22Rv1 (cell line): ENCODE results near the gene SHANK2.

ENCODE experiments used
- ZFX ChIP-seq: fragments of 450-650 bp; IDR thresholded peaks from 2 replicates; pipeline ENCODE4 v1.6.1; 2017; ENCODE audit warnings: antibody characterized with exemption, borderline replicate concordance
- TF ChIP-seq, protein P1 (sequence below): fragments of 450-650 bp; IDR thresholded peaks from 2 replicates; pipeline ENCODE4 v1.5.1; 2017; ENCODE audit warnings: mild to moderate bottlenecking

DNA sequence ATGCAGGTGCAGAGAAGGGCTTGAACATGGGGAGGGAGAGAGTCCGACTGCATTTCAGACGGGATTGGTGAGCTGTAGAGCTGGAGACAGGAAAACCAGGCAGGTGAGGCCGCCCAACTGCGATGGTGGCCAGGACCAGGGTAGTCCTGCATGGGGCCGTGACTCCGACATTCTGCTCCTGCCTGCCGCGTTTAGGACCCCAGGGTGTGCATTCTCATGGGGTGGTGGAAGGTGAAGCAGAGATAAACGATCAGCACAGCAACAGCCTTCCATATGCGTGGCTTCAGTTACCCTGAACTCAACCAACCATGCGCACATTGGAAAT is 29.3 kb downstream of the SHANK2 start:
- TF ChIP-seq, protein P1, sequence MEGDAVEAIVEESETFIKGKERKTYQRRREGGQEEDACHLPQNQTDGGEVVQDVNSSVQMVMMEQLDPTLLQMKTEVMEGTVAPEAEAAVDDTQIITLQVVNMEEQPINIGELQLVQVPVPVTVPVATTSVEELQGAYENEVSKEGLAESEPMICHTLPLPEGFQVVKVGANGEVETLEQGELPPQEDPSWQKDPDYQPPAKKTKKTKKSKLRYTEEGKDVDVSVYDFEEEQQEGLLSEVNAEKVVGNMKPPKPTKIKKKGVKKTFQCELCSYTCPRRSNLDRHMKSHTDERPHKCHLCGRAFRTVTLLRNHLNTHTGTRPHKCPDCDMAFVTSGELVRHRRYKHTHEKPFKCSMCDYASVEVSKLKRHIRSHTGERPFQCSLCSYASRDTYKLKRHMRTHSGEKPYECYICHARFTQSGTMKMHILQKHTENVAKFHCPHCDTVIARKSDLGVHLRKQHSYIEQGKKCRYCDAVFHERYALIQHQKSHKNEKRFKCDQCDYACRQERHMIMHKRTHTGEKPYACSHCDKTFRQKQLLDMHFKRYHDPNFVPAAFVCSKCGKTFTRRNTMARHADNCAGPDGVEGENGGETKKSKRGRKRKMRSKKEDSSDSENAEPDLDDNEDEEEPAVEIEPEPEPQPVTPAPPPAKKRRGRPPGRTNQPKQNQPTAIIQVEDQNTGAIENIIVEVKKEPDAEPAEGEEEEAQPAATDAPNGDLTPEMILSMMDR, result no peak
- no peak for TF ChIP-seq ZFX
